ENCODE results near the gene DNAJC17. TPM values are rescaled to one million over a fixed set of nuclear protein-coding genes. Genes with fewer than 3 reads are reported as not detected.

Gene DNAJC17
- total RNA-seq, 1 experiment from 2014 or later, result 53.3 TPM

DNA sequence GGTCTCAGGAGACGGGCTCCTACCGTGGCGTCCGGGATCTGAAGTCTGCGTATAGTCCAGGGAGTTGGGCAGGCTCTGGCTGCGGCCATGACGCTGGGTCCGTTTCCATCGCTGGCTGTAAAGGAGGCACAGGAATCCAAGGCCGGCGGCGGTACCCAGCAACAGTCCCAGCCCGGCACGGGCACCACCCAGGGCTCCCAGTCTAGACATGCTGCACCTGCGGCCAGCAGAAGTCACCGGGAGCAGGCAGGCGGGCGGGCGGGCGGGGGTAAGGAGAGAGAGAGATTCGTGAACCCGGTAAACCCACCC is 52.7 kb downstream of the DNAJC17 start:
- ATAC-seq (peak; percentile 66), DNase-seq (peak; percentile 23)
- H4K20me1 ChIP-seq (ENCODE audit: low read length), result no peaks in the 10 kb centered on the region
- no TSS peak for BruUV-seq (replicated peaks)
- intact Hi-C loops (cut with micrococcal nuclease), result no loop called here
- TF ChIP-seq EZH2 (IDR thresholded peaks at IDR 0.05; ENCODE audit: low read length, unreplicated experiment), result no peak
- H3K27me3 ChIP-seq (ENCODE audit: low read length), result no peaks in the 10 kb centered on the region
- no peaks in the 10 kb centered on the region for H3K9me3 ChIP-seq (ENCODE audit: low read length)
- ChIA-PET CTCF (no interaction called here), POLR2A (ENCODE audit: unreplicated experiment) (interaction anchor here (0.6 to 1.1 kb wide), 2 partner anchors 22 to 24 kb away, joined by 3 to 4 read pairs; no protein-coding TSS in a partner anchor)
- no peaks in the 10 kb centered on the region for H3F3A ChIP-seq (ENCODE audit: low read length, unreplicated experiment)
- H3K79me2 ChIP-seq (ENCODE audit: low read length), result peaks cover 47% of the 10 kb centered on the region
- H3K27ac ChIP-seq (ENCODE audit: low read length), result peak overlapping the region; percentile 27; the same call in 1 of the 2 replicates
- no peaks in the 10 kb centered on the region for H3K9me2 ChIP-seq (replicated peaks; ENCODE audit: low read length)
- H3K9ac ChIP-seq (ENCODE audit: low read length), result peak overlapping the region; percentile 92
- H3K4me1 ChIP-seq (ENCODE audit: insufficient read depth, low read length), result peaks cover 12% of the 10 kb centered on the region
- H3K4me3 ChIP-seq (ENCODE audit: low read length), result peak overlapping the region; percentile 91
- H2AFZ ChIP-seq (ENCODE audit: low read length), result peak overlapping the region; percentile 79
- peak overlapping the region; percentile 85 for H3K4me2 ChIP-seq (ENCODE audit: low read length)
- H3K36me3 ChIP-seq (ENCODE audit: low read depth, low read length), result peaks cover 12% of the 10 kb centered on the region; the same call in 1 of the 2 replicates

DNA sequence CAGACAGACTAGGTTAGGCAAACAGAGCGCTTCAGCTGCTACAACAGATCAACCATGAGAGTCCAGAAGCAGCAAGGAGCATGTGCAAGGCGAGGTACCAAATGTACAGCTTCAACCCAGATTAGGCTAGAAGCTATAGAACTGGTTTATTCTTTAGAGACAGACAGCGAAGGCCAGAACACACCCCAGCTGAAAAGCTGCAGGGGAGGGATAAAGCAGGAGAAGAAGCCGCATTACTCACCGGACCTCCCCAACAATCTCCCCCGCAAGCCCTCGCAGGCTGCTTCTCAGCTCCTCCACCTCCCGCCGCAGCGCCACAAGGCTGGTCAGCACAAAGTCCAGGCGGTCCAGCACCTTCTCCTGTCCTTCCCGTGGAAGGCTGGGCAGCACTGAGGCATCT is 55.5 kb downstream of the DNAJC17 start:
- Histone ChIP-seq H4K20me1 (ENCODE audit: low read length) (no peaks in the 10 kb centered on the region), H3K79me2 (ENCODE audit: low read length) (peaks cover 47% of the 10 kb centered on the region), H3F3A (ENCODE audit: low read length, unreplicated experiment) (peaks cover 3% of the 10 kb centered on the region), H3K9me2 (replicated peaks; ENCODE audit: low read length) (no peaks in the 10 kb centered on the region), H3K9ac (ENCODE audit: low read length) (no peak overlapping the region), H3K4me2 (ENCODE audit: low read length) (no peak overlapping the region), H3K27ac (ENCODE audit: low read length) (no peak overlapping the region), H3K4me3 (ENCODE audit: low read length) (no peak overlapping the region), H2AFZ (ENCODE audit: low read length) (no peak overlapping the region), H3K27me3 (ENCODE audit: low read length) (no peaks in the 10 kb centered on the region), H3K36me3 (ENCODE audit: low read depth, low read length) (peaks cover 12% of the 10 kb centered on the region; the same call in 1 of the 2 replicates), H3K9me3 (ENCODE audit: low read length) (no peaks in the 10 kb centered on the region), H3K4me1 (ENCODE audit: insufficient read depth, low read length) (peaks cover 12% of the 10 kb centered on the region)
- BruUV-seq (replicated peaks), result no TSS peak
- ChIA-PET CTCF (no interaction called here), POLR2A (ENCODE audit: unreplicated experiment) (no interaction called here)
- ATAC-seq (no peak), DNase-seq (no peak)
- TF ChIP-seq EZH2 (IDR thresholded peaks at IDR 0.05; ENCODE audit: low read length, unreplicated experiment) (no peak), EZH2phosphoT487 (IDR thresholded peaks at IDR 0.05; ENCODE audit: borderline replicate concordance, low read length) (no peak)
- TF ChIP-seq, protein P1, sequence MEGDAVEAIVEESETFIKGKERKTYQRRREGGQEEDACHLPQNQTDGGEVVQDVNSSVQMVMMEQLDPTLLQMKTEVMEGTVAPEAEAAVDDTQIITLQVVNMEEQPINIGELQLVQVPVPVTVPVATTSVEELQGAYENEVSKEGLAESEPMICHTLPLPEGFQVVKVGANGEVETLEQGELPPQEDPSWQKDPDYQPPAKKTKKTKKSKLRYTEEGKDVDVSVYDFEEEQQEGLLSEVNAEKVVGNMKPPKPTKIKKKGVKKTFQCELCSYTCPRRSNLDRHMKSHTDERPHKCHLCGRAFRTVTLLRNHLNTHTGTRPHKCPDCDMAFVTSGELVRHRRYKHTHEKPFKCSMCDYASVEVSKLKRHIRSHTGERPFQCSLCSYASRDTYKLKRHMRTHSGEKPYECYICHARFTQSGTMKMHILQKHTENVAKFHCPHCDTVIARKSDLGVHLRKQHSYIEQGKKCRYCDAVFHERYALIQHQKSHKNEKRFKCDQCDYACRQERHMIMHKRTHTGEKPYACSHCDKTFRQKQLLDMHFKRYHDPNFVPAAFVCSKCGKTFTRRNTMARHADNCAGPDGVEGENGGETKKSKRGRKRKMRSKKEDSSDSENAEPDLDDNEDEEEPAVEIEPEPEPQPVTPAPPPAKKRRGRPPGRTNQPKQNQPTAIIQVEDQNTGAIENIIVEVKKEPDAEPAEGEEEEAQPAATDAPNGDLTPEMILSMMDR (conservative IDR thresholded peaks at IDR 0.05; ENCODE audit: low read depth, low read length), result no peak
- intact Hi-C loops (cut with micrococcal nuclease), result no loop called here

DNA sequence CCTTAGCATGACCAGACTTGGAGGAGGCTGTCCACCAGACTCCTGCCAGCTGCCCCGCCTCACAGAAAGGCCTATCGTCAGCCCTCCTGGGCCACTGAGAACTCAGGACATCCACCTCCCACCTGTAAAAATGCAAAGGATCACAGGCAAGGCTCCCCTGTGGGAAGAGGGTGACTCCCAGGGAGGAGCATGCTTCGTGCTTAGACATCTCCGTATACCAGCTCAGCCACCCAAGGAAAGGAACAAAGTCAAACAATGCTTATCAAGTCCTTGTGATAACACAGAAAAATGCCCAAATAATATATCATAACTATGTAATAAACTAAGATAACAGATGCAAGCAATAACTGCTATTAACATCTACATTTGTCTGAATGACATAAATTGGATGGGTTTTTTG is 56.4 kb downstream of the DNAJC17 start:
- Histone ChIP-seq H3K36me3 (ENCODE audit: low read depth, low read length) (peaks cover 14% of the 10 kb centered on the region; the same call in 1 of the 2 replicates), H3K79me2 (ENCODE audit: low read length) (peaks cover 48% of the 10 kb centered on the region), H3F3A (ENCODE audit: low read length, unreplicated experiment) (peaks cover 3% of the 10 kb centered on the region), H3K4me3 (ENCODE audit: low read length) (no peak overlapping the region), H3K9me3 (ENCODE audit: low read length) (no peaks in the 10 kb centered on the region), H2AFZ (ENCODE audit: low read length) (no peak overlapping the region), H3K4me2 (ENCODE audit: low read length) (no peak overlapping the region), H3K9me2 (replicated peaks; ENCODE audit: low read length) (no peaks in the 10 kb centered on the region), H4K20me1 (ENCODE audit: low read length) (no peaks in the 10 kb centered on the region), H3K27ac (ENCODE audit: low read length) (no peak overlapping the region), H3K4me1 (ENCODE audit: insufficient read depth, low read length) (peaks cover 15% of the 10 kb centered on the region), H3K9ac (ENCODE audit: low read length) (no peak overlapping the region), H3K27me3 (ENCODE audit: low read length) (no peaks in the 10 kb centered on the region)
- POLR2A ChIA-PET (ENCODE audit: unreplicated experiment), result interaction anchor here (0.5 kb wide), 1 partner anchor 1221 kb away, joined by 3 read pairs; the partner anchor contains the start of gene EHD4
- CTCF ChIA-PET, result no interaction called here
- no TSS peak for BruUV-seq (replicated peaks)
- intact Hi-C loops (cut with micrococcal nuclease), result no loop called here
- no peak for ATAC-seq
- TF ChIP-seq EZH2 (IDR thresholded peaks at IDR 0.05; ENCODE audit: low read length, unreplicated experiment) (no peak), EZH2phosphoT487 (IDR thresholded peaks at IDR 0.05; ENCODE audit: borderline replicate concordance, low read length) (no peak)
- TF ChIP-seq, protein P1 (conservative IDR thresholded peaks at IDR 0.05; ENCODE audit: low read depth, low read length), result no peak
- DNase-seq, result no peak

All from PC-3 (cell line).